NCI-H1417 (cell line): ENCODE measurements around the gene OR14A2.
A peak's percentile ranks its signal among the peaks of the same experiment; 100 is the strongest.
"Not testable (repeated sequence)": the region's sequence is repeated elsewhere in the genome, so short reads cannot be mapped to it uniquely, and the experiment has no call there.

Source experiments
- DNase-seq, 3 experiments: peaks; one replicate each; lab custom pipeline; 2025; lab: John Stamatoyannopoulos, UW

OR14A2 gene

DNA sequence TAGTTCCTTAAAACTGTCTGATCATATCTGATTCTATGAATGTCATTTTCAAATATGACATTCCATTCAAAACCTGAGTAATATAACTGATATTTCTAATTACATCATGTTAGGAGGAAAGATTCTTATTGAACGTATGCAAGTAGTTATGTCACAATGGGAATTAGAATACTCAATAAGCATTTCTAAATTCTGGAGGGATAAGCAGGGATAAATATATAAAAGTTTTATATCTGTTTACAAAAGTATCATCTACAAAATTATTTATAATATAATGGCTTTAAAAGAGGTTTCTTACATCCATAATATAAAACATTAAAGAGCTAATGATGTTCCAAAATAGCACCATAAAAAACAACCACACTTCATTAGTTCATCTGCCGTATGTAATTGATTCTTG lies at the start of gene OR14A2:
Gene OR14A2 (minus strand): TSS at position 101 of the 400 bp plus-strand sequence.
- no peak for DNase-seq

DNA sequence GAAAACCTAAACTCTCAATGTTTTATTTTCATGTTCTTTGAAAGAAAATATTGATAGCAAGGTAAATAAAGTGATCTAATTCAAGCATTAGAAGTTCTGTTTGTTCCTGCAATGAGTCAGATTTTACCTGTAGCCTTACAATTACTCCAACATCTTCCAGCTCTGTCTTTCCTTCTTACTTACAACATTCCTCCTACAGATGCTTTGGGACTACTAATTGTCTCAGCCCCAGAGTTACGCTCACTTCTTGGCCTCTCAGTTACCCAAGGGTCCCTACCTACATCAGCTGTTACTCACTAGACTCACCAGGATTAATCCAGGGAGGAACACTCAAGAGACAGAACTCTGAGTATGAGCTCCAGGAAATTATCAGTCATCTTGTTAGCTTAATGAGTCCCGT lies 49.6 kb upstream of the OR14A2 start:
- DNase-seq = no peak

DNA sequence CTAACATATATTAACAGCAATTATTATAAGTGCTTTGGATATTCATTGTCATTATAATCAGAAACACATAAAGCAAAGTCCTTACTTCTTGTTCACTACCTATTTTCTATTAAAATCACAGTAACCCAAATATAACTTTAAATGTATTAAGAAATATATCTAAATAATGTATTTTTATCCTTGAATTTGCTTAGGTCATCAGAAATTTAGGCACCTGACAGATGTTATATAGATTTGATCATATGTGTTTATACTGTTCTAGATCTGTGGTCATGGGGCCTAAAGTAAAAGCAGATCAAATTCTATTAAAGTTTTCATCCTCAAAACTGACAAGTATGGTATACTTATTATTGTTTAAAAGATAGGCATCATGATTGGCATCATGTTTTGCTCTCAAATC lies 21.7 kb upstream of the OR14A2 start:
- DNase-seq = no peak

DNA sequence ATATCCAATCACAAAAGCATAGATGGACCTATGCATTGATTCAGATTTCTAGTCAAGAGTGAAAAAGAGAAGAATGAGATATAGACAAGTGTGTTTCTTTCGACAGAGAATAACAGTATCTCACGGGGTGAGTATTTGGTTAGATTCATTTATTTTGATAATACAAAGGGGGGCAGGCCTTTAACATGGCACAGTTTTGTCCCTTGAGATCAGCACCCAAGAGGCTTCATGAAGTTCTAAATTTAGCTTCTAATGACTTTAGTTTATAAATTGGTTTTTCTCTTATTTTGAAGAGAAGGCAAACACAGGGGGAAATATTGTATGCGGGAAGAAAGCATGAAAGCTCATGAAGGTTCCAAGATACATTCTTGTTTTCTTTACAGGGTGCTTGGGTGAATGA lies 12.5 kb upstream of the OR14A2 start, which contains the start of gene OR1C1:
Gene OR1C1 (minus strand): TSS at position 101 of the 400 bp plus-strand sequence. CDS start 2,150 bp downstream, outside the sequence.
- DNase-seq = no peak

DNA sequence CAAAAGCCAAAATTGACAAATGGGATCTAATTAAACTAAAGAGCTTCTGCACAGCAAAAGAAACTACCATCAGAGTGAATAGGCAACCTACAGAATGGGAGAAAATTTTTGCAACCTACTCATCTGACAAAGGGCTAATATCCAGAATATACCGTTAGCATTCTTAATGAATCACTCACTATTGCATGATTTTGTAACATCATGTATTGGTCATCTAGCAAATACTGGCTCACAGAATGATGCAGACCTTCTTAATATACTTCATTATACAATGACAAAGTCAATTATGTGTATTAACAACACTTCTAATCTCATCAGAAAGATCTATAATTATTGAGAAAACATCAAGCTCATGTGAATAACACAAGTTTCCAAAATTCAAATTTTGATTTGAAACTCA lies 6.4 kb upstream of the OR14A2 start:
- not testable (repeated sequence) for DNase-seq

DNA sequence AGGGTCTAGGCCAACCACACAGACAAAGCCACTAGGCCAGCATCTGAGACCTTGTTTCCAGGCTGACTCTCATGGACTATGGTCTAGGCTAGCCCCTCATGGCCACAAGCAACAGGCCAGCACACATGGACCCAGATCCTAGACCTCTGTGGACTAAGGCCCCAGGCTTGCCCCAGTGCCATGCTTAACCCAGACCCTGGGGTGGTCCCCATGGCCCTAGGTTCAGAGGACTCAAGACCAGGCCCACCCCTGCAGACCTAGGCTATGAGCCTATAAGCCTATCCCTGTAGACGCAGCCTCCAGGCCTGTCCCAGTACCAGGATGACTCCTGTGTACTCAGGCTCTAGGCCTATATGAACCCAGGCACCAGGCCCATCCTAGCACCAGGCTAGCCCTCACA lies 1.9 kb upstream of the OR14A2 start:
- DNase-seq = no peak

DNA sequence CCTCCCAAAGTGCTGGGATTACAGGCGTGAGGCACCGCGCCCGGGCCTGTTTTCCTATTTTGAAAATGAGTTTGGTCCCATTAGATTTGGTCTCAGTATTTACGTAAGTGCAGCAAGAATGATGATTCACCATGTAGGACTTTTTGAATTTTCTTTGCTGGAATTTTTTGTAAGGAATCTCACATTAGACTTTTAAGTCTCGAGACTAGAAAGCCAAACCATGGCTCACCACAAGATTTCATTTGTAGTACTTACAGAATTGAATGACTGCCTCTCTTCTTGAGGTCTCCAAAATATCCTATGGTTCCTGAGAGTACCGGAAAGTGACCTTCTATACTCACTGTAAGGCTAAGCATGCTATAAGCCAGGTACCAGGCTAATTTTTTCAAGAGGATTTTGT lies 325 bp downstream of the OR14A2 start:
- DNase-seq = no peak

DNA sequence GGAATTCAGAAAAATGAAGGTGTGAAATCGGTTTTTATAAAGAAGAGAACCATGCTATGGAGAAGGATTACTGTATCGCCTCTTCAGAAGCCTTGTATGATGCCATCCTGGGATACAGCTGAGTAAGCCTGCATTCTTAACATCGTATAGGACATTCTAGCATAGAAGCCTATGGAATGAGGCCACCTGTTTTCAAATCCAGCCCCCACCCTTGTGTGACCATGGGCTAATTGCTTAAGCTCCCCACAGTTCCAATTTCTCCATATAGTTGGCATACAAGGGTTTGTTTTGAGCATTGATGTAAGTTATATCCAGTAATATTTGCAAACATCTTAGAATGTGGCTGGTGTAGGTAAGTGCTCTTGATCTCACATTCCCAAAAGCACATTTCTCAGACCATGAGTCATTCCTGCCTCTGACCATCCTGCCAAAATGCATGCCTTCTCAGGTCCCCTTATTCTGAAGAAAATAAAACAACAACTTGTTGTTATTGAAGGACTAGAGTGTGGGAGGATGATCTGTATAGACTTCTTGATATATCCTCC lies 1.5 kb downstream of the OR14A2 start:
- DNase-seq = no peak

DNA sequence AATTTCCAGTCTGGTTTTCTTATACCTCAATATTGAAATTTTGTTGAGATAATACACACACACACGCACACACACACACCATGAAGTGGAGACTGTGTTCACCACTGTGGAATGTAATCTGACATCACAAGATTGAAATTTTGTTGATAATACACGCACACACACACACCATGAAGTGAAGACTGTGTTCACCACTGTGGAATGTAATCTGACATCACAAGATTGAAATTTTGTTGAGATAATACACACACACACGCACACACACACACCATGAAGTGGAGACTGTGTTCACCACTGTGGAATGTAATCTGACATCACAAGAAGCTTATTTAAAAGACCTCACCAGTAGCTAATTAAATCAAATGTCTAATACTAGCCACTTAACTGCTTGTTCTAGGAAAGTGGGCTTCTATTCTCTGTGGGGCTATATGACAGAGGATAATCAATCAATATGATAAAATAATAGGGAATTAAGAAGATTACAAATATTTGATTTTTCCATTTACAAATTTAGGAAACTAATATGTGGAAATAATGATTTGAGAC lies 5.7 kb downstream of the OR14A2 start:
- not testable (repeated sequence) for DNase-seq

DNA sequence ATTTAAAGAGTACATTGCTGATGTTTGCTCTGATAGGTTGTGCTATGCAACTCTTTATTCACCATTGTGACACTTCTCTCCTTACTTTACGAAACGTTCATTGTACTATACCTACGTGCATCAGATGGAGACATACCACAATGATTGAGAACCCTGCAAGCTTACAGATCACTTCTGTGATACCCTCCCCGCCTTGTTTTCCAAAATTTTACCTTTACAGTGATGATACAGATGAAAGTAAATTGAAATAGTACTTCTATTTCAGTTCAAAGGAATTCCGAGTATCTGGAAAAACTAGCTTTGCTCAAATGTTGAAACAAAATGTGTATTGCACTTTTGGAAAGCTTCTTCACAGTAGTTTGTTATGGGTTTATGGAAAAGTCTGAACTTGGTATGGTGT lies 6.2 kb downstream of the OR14A2 start:
- DNase-seq = no peak

DNA sequence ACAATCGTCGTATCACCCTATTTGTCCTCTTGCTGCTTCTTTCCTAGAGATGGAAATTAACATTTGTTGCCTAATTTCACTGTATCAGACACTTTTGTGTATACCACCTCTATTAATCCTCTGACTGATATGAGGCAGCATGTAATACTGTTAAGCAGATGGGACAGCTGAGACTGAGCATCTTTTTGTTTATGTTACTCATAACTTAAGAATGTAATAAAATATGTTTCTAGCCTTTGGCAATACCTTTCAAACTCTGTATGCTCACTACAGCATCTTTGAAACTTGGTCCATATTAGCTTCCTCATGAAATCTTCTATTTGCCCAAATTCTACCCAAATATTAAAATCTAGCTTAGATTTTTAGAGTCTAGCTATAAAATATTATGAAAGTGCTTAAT lies 7.2 kb downstream of the OR14A2 start:
- DNase-seq = no peak

DNA sequence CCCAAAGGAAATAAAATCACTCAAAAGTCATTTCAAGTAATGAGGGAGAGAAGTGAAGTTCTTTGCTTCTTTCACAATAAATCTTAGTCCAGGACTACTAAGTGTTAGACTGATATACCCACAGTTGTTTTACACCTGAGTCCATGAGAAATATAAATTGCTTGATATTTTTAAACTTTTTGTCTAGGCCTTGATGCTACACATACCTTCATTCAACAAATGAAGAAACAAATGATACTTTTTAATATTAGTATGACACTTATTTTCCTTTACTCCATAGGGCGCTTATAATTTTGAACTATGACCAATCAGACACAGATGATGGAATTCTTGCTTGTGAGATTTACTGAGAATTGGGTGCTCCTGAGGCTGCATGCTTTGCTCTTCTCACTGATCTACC lies 9.6 kb downstream of the OR14A2 start, which contains the start of gene OR14K1:
Gene OR14K1 (plus strand): TSS at position 301 of the 400 bp plus-strand sequence. CDS start 0 bp downstream, at position 301.
- DNase-seq = no peak

DNA sequence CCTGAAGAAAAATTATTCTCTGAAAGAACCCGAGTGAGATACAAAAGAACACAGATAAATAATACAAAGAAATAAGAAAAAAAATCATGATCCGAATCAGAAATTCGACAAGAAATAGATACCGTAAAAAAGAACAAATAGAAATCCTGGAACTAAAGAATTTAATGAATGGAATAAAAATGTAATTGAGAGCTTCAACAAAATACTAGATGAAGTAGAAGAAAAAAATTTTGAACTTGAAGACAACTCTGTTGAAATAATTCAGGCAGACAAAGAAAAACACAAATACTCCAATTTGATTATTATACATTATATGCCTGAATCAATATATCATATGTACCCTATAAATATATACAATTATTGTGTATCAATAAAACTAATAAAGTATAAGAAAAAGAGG lies 26.7 kb downstream of the OR14A2 start:
- DNase-seq = no peak

DNA sequence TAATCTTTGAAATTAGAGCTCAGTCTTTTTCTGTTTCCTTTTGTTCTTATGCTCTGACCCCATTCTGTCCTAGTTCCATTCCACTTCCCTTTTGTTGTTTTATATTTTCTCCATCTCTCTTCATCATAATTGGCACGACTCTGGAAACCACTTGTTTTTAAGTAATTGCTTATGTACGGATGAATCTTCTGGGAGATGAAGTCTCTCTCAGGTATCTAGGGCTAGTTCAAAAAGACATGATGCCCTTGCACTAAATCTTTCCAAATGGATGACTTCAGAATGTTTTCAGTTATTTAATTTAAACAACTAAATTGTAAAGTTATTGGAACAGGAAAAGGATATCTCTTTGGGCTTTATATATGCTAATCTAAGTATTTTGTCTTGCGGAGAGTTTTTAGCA lies 31.4 kb downstream of the OR14A2 start, which contains the start of gene OR6F1:
Gene OR6F1 (minus strand): TSS at position 101 of the 400 bp plus-strand sequence. CDS start 3,891 bp downstream, outside the sequence.
- no peak for DNase-seq

DNA sequence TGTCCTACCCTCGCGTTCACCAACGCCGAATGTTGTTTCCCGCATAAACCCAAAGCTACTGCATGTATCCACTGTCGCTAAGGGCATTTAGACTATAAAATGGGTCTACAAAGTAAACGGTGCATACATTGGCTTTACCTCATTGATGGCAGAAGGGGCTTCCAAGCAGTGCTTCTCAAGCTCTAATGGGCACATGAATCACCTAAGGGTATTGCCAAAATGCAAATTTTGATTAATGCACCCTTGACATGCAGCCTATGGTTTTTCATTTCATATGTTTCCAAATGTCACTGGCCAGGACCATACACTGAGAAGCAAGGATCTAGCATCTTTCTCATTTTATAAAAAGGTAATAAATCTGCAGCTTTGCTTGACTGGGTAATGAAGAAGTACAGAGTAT lies 34.2 kb downstream of the OR14A2 start:
- no peak for DNase-seq

DNA sequence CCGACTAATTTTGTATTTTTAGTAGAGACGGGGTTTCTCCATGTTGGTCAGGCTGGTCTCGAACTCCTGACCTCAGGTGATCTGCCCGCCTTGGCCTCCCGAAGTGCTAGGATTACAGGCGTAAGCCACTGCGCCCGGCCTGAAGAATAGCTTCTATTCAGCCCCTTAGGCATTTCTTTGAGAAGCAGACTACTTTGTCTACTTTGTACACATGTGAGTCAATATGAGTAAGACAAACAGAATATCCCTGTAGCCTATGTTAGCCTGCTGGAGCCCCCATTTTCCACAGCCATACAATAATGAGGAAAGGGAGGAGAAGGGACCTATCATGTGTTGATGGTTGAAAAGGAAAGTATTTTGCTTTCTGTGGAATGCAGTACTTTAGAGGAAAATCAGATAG lies 37.3 kb downstream of the OR14A2 start:
- not testable (repeated sequence) for DNase-seq

DNA sequence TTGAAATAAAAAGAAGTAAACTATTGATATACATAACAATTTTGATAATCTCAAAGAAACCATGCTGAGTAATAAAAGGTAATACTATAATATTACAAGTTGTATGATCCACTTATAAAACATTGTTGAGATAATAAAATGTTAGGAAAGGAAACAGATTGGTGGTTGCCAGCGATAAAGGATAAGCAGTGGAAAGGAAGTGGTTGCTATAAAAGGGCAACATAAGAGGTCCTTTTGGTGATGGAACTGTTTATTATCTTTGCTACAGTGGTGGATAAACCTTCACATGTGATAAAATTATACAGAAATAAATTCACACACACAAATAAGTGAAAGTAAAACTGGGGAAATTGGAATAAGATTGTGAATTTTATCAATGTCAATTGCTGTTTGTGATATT lies 46.6 kb downstream of the OR14A2 start:
- no peak for DNase-seq

DNA sequence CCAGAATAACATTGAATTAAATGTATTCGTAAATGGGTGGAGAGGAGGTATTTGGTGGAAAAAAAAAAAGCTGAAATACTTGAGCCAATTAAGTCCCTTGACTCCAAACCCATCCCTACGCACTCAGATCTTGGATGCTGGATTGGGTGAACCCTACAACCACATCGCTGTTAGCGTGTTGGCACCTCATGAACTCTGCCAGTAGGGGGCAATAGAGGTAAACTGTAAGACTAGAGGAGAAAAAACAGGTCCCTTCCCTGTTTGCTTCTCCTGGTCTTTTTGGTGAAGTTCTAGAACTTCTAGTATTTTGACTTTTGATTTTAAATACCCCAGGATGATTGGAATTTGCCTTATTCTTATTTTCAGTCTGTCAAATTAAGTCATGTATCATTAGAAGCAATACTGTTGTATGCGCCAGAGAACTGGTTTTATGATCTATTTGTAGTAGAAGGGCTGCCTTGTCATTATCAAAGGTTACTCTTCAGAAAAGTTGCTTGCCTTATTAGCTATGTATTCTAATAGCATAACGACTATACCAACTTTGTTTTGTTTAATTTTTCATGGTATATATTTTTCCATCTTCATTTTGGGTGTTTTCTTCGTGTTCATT lies 66.5 kb downstream of the OR14A2 start:
- peak in 2 of 3 experiments; percentile 15 to 56 for DNase-seq

DNA sequence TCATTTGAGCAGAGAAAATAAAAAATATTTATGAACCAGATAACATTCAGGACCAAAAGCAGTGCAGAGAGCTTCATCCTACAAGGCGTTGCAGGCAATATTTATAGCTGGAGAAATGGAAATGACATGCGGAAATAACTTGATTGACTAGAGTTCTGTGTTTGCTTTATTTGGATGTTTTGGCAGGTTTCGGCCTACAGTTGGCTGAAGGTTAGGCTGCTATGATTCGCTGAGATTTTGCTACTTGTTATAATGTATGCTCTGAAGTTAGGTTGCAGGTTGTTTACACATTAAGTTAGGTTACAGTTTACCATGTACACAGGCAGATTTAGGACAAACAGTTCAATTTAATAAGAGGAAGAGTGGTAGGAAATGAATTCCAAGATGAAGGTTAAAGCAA lies 67.8 kb downstream of the OR14A2 start:
- DNase-seq = no peak

DNA sequence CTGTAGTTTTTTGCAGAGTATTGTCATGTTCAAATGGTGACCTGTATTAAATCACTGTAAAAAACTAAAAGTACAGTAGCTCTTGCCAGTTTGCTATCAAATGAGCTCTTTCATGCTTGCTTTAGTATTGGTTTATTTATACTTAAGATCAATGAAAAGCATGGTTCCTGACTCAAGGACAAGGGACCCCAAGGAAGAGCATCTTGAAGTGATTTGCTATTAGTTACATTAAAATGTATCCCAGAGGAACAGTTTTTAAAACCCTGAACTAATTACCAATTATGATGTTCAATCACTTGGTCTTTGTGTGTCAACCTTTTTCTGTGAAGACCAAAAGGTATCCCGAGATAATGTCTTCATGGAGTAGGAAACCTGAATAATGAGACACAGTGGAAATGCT lies 68.3 kb downstream of the OR14A2 start, which contains the start of gene OR13G1:
Gene OR13G1 (minus strand): TSS at position 101 of the 400 bp plus-strand sequence. CDS start 6,698 bp downstream, outside the sequence.
- no peak for DNase-seq
